Measurements from ENCODE around the gene RPP21.
"Not testable (repeated sequence)": the region's sequence is repeated elsewhere in the genome, so short reads cannot be mapped to it uniquely, and the experiment has no call there.

RPP21 gene

GRCh38 chr6:30360139-30360538 lies 15.2 kb downstream of the RPP21 start:
- in situ Hi-C loops (cut with MboI; ENCODE audit: low pct_unique_long_range_greater_than_20kb, low sequenced_read_pairs, unreplicated experiment) = no loop called here
- TF ChIP-seq, protein P1, sequence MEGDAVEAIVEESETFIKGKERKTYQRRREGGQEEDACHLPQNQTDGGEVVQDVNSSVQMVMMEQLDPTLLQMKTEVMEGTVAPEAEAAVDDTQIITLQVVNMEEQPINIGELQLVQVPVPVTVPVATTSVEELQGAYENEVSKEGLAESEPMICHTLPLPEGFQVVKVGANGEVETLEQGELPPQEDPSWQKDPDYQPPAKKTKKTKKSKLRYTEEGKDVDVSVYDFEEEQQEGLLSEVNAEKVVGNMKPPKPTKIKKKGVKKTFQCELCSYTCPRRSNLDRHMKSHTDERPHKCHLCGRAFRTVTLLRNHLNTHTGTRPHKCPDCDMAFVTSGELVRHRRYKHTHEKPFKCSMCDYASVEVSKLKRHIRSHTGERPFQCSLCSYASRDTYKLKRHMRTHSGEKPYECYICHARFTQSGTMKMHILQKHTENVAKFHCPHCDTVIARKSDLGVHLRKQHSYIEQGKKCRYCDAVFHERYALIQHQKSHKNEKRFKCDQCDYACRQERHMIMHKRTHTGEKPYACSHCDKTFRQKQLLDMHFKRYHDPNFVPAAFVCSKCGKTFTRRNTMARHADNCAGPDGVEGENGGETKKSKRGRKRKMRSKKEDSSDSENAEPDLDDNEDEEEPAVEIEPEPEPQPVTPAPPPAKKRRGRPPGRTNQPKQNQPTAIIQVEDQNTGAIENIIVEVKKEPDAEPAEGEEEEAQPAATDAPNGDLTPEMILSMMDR (IDR thresholded peaks at IDR 0.05; ENCODE audit: extremely low read depth, insufficient read depth, missing control alignments) = no peak
- DNase-seq (ENCODE audit: low spot score) = no peak

- in situ Hi-C loops (cut with MboI; ENCODE audit: low pct_unique_long_range_greater_than_20kb, low sequenced_read_pairs, unreplicated experiment) = no loop called here
- DNase-seq (ENCODE audit: low spot score) = no peak
- TF ChIP-seq, protein P1 (IDR thresholded peaks at IDR 0.05; ENCODE audit: extremely low read depth, insufficient read depth, missing control alignments) = no peak
Observed at GRCh38 chr6:30361661-30362060, 16.7 kb downstream of the RPP21 start.

DNA sequence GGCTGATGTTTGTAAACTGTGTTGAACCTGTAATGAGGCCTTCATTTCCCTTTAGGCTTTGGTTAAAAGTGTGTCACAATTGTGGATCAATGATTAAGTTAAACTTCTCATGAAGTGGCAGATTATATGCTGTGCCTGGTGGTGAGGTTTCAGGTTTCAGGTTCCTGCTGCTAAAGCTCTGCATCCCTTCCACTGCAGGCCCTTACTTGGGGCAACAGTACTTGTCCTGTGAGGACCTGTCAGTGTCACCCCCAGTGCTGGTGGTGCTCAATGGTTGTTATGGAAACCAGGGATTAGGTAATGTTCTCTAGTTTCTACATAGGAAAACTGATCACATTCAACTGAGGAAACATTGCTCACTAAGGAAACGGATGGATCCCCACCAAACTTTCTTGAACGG lies 18.5 kb downstream of the RPP21 start:
- TF ChIP-seq, protein P1 (IDR thresholded peaks at IDR 0.05; ENCODE audit: extremely low read depth, insufficient read depth, missing control alignments) = no peak
- in situ Hi-C loops (cut with MboI; ENCODE audit: low pct_unique_long_range_greater_than_20kb, low sequenced_read_pairs, unreplicated experiment) = no loop called here
- no peak for DNase-seq (ENCODE audit: low spot score)

DNA sequence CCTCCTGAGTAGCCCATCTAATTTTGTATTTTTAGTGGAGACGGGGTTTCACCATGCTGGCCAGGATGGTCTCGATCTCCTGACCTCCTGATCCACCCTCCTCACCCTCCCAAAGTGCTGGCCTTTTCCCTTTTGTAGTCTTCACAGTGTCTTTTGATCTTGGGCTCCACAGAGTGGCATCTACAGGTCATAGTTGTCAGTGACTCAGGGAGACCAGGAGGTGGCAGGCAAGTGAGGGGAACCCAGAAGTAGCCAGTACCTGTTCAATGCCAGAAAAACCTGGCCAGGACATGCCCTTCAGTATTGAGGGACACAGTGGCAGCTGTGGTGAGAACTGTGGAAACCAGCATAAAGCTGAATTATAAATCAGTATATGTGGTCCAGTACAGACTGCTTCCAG lies 19.6 kb downstream of the RPP21 start:
- DNase-seq (ENCODE audit: low spot score) = no peak
- TF ChIP-seq, protein P1 (IDR thresholded peaks at IDR 0.05; ENCODE audit: extremely low read depth, insufficient read depth, missing control alignments) = peak; percentile 35
- in situ Hi-C loops (cut with MboI; ENCODE audit: low pct_unique_long_range_greater_than_20kb, low sequenced_read_pairs, unreplicated experiment) = no loop called here

DNA sequence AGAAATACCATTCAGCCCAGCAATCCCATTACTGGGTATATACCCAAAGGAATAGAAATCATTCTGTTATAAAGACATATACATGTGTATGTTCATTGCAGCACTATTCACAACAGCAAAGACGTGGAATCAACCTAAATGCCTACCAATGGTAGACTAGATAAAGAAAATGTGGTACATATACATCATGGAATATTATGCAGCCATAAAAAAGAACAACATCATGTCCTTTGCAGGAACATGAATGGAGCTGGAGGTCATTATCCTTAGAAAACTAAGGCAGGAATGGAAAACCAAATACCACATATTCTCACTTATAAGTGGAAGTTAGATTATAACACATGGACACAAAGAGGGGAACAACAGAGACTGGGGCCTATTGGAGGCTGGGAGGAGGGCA lies 24.3 kb downstream of the RPP21 start:
- DNase-seq (ENCODE audit: low spot score); in situ Hi-C loops (cut with MboI; ENCODE audit: low pct_unique_long_range_greater_than_20kb, low sequenced_read_pairs, unreplicated experiment): not testable (repeated sequence)

DNA sequence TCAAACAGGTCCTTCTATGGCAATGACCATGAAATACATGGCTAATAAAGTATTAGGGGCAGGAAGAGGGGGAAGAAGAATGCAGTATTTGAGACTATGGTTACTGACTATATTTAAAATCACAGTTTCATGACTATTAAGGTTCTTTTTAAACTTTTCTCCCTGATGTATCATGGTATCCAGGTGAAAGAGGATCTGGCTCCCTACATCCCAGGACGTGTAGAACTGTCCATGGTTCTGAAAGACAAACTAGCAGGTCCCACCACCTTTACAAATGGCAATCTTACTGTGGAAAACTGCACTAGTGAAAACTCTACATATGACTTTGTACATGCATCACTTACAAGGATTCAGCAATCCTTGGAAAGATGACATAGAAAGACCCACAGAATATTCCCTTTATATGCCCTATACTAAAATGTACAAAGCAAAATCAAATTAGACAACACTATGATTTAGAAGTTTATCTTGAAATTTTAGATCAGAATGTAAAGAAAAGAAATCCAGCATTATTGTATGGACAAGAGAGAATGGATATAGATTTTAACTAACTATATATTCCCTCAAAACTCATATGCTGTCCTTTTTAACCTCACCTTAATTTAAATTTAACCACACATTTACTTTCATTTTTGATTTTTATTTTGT lies 33.5 kb downstream of the RPP21 start:
- in situ Hi-C loops (cut with MboI; ENCODE audit: low pct_unique_long_range_greater_than_20kb, low sequenced_read_pairs, unreplicated experiment) = no loop called here
- TF ChIP-seq, protein P1 (IDR thresholded peaks at IDR 0.05; ENCODE audit: extremely low read depth, insufficient read depth, missing control alignments) = no peak
- no peak for DNase-seq (ENCODE audit: low spot score)

- DNase-seq (ENCODE audit: low spot score) = no peak
- TF ChIP-seq, protein P1 (IDR thresholded peaks at IDR 0.05; ENCODE audit: extremely low read depth, insufficient read depth, missing control alignments) = no peak
- in situ Hi-C loops (cut with MboI; ENCODE audit: low pct_unique_long_range_greater_than_20kb, low sequenced_read_pairs, unreplicated experiment) = no loop called here
Observed at GRCh38 chr6:30380464-30380863, 35.5 kb downstream of the RPP21 start.

Data from GM13977 (cell line).